Right lobe of liver (tissue), 6 donors: Measurements from ENCODE around the gene ELN. TPM values are rescaled to one million over a fixed set of nuclear protein-coding genes. Genes with fewer than 3 reads are reported as not detected.

Source experiments
- ATAC-seq, 4 donors: fragments of 200-7000 bp; cut with Tn5 transposase; one replicate each; pipeline ENCODE4 v1.9.1; 2020; ENCODE audit warnings: mild to moderate bottlenecking in 4 of 4, moderate library complexity in 4 of 4
- DNase-seq, 3 donors: peaks; one replicate each; pipeline ENCODE4 v3.0.0-alpha.2; 2020
- H3K27ac ChIP-seq, 3 donors: fragments of 200-600 bp; one replicate each; pipeline ENCODE4 v1.8.0; 2022
- H3K27me3 ChIP-seq, 2 donors: fragments of 200-600 bp; one replicate each; pipeline ENCODE4 v1.8.0; 2022
- H3K36me3 ChIP-seq, 4 donors: fragments of 200-600 bp; sonication (generic) in 1 of 4; one replicate each; pipeline versions ENCODE4 v1.5.1 to v1.8.0; 2017 to 2022; ENCODE audit warnings: control low read depth in 1 of 4
- H3K4me1 ChIP-seq, 4 donors: fragments of 200-600 bp; sonication (generic) in 1 of 4; one replicate each; pipeline versions ENCODE4 v1.5.1 to v1.8.0; 2017 to 2022; ENCODE audit warnings: control low read depth in 1 of 4
- H3K4me3 ChIP-seq, 3 donors: fragments of 200-600 bp; one replicate each; pipeline ENCODE4 v1.8.0; 2022
- H3K9me3 ChIP-seq, 4 donors: fragments of 200-600 bp; sonication (generic) in 1 of 4; one replicate each; pipeline versions ENCODE4 v1.5.1 to v1.8.0; 2017 to 2022; ENCODE audit warnings: control low read depth in 1 of 4
- CTCF ChIP-seq, 4 donors: fragments of 200-600 bp in 3 of 4; fragments of 450-650 bp in 1 of 4; IDR thresholded peaks; one replicate each; pipeline versions ENCODE4 v1.5.1 to v1.8.0; 2016 to 2022; ENCODE audit warnings: antibody characterized with exemption in 4 of 4, mild to moderate bottlenecking in 2 of 4
- POLR2A ChIP-seq: fragments of 450-650 bp; IDR thresholded peaks from one replicate; pipeline ENCODE4 v1.6.1; 2017; ENCODE audit warnings: antibody characterized with exemption, mild to moderate bottlenecking
- WGBS: methylation state at CpG from one replicate; pipeline ENCODE4 v1.1.6; 2018; ENCODE audit warnings: low coverage, low lambda C conversion rate; ENCODE audit not compliant: insufficient coverage; ENCODE audit errors: missing lambda C conversion rate; 5-methylcytosine and 5-hydroxymethylcytosine counted together
- intact Hi-C, 2 donors: fragments of 100-400 bp; cut with DNase I; formaldehyde crosslinking; loops; one replicate each; pipeline versions ENCODE4 v1.11.2 to v1.14.1; 2022
- total RNA-seq, 6 experiments: library from RNA; depleted of rRNA in 2 of 6; stranded (reverse); fragments of >200 nt in 2 of 6; fragmentation: NEBNext Ultra II Directional in 3 of 6; extraction: Animal tissue kit (Norgen Biotek cat#: 25700) in 3 of 6; gene quantifications; one replicate each; pipeline versions ENCODE4 v1.1.0 to v1.2.4, GENCODE V29; 2016 to 2023
- donor health status: DM: no; HTN: yes; CAD: no.
- donor health status: DM: no; HTN: no; CAD: no.
- donor health status: DM: no; HTN: no; CAD: no.
- donor health status: DM: no; HTN: yes; CAD: no.
- donor health status: DM: no; HTN: yes; CAD: no.

The ELN gene
- total RNA-seq, 6 experiments from 2014 or later: 3.0 to 11.7 (median 5.3) TPM

- no peaks in the 10 kb centered on the region for H3K9me3 ChIP-seq
- H3K36me3 ChIP-seq: peaks cover 0 to 3% (median 2%) of the 10 kb centered on the region in 4 donors
- WGBS: 90% methylated on average over 2 of the region's 18 CpGs
- no peaks in the 10 kb centered on the region for H3K4me1 ChIP-seq
- intact Hi-C loops: no loop called here
- no peaks in the 10 kb centered on the region for H3K27me3 ChIP-seq
- H3K27ac ChIP-seq: no peak overlapping the region
- no peak for TF ChIP-seq CTCF (IDR thresholded peaks at IDR 0.05)
- no peak for TF ChIP-seq POLR2A
- DNase-seq (no peak), ATAC-seq (peak in 1 of 4 donors; percentile 25)
- H3K4me3 ChIP-seq: no peak overlapping the region
These were observed 78.9 kb downstream of the ELN start for GRCh38 chr7:74106846-74107245.

- DNase-seq (no peak), ATAC-seq (no peak)
- Histone ChIP-seq H3K9me3 (no peaks in the 10 kb centered on the region), H3K27ac (no peak overlapping the region), H3K4me1 (no peaks in the 10 kb centered on the region), H3K4me3 (no peak overlapping the region), H3K27me3 (no peaks in the 10 kb centered on the region), H3K36me3 (peaks cover 0 to 2% (median 0%) of the 10 kb centered on the region in 4 donors)
- TF ChIP-seq CTCF (IDR thresholded peaks at IDR 0.05) (no peak), POLR2A (no peak)
- WGBS: 77% methylated on average over 12 of the region's 17 CpGs
- intact Hi-C loops: no loop called here
These were observed 87.4 kb downstream of the ELN start for GRCh38 chr7:74115326-74115725.

GRCh38 chr7:74116356-74116755 is 88.4 kb downstream of the ELN start:
- no peak for DNase-seq
- H3K4me1 ChIP-seq: no peaks in the 10 kb centered on the region
- intact Hi-C loops: no loop called here
- no peaks in the 10 kb centered on the region for H3K9me3 ChIP-seq
- H3K4me3 ChIP-seq: no peak overlapping the region
- H3K27me3 ChIP-seq: no peaks in the 10 kb centered on the region
- no peak for ATAC-seq
- H3K36me3 ChIP-seq: peaks cover 0 to 2% (median 0%) of the 10 kb centered on the region in 4 donors
- no peak overlapping the region for H3K27ac ChIP-seq
- 79% methylated on average over 13 of the region's 13 CpGs for WGBS
- no peak for TF ChIP-seq POLR2A
- TF ChIP-seq CTCF (IDR thresholded peaks at IDR 0.05): no peak

Other genes starting within 250 kb of the ELN start
- gene CLDN4, start 197.2 kb upstream of the ELN start, total RNA-seq: 1 to 10 TPM in 5 of 6 experiments, under 1 TPM in 1; 0.56 to 3.9 (median 1.3) TPM
- gene METTL27, start 185.7 kb upstream of the ELN start, total RNA-seq: 1 to 10 TPM in 3 of 6 experiments, under 1 TPM in 3; 0.49 to 1.4 (median 1.0) TPM
- not detected for gene TMEM270, start 167.0 kb upstream of the ELN start, total RNA-seq
- 1 to 10 TPM; 3.1 to 9.9 (median 5.8) TPM for gene LIMK1, start 55.6 kb downstream of the ELN start, total RNA-seq
- gene EIF4H, start 146.2 kb downstream of the ELN start, total RNA-seq: 100 to 1,000 TPM; 117 to 128 (median 118) TPM
- gene LAT2, start 181.8 kb downstream of the ELN start, total RNA-seq: 10 to 100 TPM in 1 of 6 experiments, 1 to 10 TPM in 5; 3.8 to 10.6 (median 6.6) TPM
- 10 to 100 TPM in 5 of 6 experiments, 1 to 10 TPM in 1; 8.0 to 21.3 (median 12.2) TPM for gene RFC2, start 226.2 kb downstream of the ELN start, total RNA-seq